ENCODE results near the gene ZNF414.

DNA sequence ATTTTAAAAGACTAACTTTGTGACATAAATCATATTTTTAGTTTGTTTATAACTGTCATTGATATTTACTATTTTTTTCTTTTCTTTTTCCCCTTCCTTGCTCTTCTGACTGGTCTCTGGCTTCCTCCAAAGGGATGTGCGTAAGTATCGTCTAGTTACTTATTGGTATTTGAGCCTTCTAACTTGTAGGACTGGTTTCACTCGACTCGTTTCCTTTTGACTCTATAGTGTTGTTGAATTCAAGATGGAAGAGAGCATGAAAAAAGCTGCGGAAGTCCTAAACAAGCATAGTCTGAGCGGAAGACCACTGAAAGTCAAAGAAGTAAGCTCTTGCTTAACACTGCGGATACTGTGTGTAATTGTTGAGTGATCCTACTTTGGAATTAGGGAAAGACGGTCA, 50.6 kb downstream of the ZNF414 start:
- TF ChIP-seq CTCF (IDR thresholded peaks at IDR 0.05) = no peak
- no peak for TF ChIP-seq POLR2A (IDR thresholded peaks at IDR 0.05)
- no peak for TF ChIP-seq EP300 (IDR thresholded peaks at IDR 0.05)
